ENCODE measurements around the gene ADAT3.

ADAT3 gene

DNA sequence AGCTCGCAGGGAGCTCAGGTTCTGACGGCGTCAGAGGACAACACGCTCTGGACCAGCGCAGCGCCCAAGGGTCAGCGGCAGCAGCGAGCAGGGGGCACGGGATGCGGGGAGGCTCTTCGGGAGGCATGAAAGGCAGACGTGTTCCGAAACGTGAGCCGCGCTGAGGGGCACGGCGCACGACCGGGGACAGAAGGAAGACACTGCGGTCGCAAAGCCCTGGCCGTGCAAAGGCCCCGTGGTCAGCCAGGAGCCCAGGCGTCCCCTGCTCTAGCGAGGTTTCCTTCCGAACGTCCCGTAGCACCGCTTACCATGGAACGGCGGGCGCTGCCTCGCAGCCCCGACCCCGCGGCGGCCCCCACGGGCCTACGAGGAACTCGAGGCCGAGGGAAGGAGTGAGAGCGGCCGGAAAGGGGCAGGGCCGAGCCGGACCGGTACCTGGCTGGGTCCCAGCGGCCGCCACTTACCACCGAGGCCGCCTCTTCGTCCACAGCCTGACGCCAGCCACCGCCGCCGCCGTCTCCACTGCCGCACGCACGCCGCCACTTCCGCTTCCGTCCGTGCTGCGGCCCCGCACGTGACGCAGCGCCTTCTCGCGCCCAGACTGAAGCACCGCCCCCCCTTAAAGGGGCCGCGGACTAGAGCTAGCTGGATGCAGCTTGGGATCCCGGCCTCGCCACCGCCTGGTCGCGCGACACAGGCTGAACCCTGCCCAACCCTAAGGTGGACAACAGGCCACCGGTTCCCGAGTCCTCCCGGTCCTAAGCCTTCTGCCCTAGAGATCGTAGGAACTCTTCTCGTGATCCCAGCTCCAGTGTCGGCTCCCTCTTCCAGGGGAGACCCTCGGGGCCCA, 29.3 kb upstream of the ADAT3 start (continued):
- TF ChIP-seq, protein P1, sequence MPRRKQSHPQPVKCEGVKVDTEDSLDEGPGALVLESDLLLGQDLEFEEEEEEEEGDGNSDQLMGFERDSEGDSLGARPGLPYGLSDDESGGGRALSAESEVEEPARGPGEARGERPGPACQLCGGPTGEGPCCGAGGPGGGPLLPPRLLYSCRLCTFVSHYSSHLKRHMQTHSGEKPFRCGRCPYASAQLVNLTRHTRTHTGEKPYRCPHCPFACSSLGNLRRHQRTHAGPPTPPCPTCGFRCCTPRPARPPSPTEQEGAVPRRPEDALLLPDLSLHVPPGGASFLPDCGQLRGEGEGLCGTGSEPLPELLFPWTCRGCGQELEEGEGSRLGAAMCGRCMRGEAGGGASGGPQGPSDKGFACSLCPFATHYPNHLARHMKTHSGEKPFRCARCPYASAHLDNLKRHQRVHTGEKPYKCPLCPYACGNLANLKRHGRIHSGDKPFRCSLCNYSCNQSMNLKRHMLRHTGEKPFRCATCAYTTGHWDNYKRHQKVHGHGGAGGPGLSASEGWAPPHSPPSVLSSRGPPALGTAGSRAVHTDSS (tag by site-specific recombination; IDR thresholded peaks at IDR 0.05), result no peak
- TF ChIP-seq ZNF792 (tag by site-specific recombination; IDR thresholded peaks at IDR 0.05) (0 out of 2 replicates have a peak, but pooled peaks have one; percentile 38), ZNF510 (tag by site-specific recombination; IDR thresholded peaks at IDR 0.05; ENCODE audit: insufficient replicate concordance) (no peak), ZFP3 (tag by site-specific recombination; IDR thresholded peaks at IDR 0.05; ENCODE audit: low read depth) (no peak), PRDM1 (tag by site-specific recombination; IDR thresholded peaks at IDR 0.05) (no peak), YY2 (tag by site-specific recombination; IDR thresholded peaks at IDR 0.05) (no peak; the same call in 1 of the 2 replicates), ZNF843 (tag by site-specific recombination; IDR thresholded peaks at IDR 0.05) (peak; percentile 64), ZNF423 (tag by site-specific recombination; IDR thresholded peaks at IDR 0.05) (no peak), ZBTB20 (tag by site-specific recombination; IDR thresholded peaks at IDR 0.05) (peak; percentile 53; the same call in 1 of the 2 replicates), ZNF24 (tag by site-specific recombination; IDR thresholded peaks at IDR 0.05) (peak; percentile 75), GLI4 (tag by site-specific recombination; IDR thresholded peaks at IDR 0.05) (peak; percentile 60; the same call in 1 of the 2 replicates), ZNF184 (tag by site-specific recombination; IDR thresholded peaks at IDR 0.05) (no peak), ZNF2 (tag by site-specific recombination; IDR thresholded peaks at IDR 0.05) (0 out of 2 replicates have a peak, but pooled peaks have one; percentile 30), SCRT2 (tag by site-specific recombination; IDR thresholded peaks at IDR 0.05) (no peak), ZNF335 (tag by site-specific recombination; conservative IDR thresholded peaks at IDR 0.05) (peak; percentile 86)
- TF ChIP-seq, protein P2, sequence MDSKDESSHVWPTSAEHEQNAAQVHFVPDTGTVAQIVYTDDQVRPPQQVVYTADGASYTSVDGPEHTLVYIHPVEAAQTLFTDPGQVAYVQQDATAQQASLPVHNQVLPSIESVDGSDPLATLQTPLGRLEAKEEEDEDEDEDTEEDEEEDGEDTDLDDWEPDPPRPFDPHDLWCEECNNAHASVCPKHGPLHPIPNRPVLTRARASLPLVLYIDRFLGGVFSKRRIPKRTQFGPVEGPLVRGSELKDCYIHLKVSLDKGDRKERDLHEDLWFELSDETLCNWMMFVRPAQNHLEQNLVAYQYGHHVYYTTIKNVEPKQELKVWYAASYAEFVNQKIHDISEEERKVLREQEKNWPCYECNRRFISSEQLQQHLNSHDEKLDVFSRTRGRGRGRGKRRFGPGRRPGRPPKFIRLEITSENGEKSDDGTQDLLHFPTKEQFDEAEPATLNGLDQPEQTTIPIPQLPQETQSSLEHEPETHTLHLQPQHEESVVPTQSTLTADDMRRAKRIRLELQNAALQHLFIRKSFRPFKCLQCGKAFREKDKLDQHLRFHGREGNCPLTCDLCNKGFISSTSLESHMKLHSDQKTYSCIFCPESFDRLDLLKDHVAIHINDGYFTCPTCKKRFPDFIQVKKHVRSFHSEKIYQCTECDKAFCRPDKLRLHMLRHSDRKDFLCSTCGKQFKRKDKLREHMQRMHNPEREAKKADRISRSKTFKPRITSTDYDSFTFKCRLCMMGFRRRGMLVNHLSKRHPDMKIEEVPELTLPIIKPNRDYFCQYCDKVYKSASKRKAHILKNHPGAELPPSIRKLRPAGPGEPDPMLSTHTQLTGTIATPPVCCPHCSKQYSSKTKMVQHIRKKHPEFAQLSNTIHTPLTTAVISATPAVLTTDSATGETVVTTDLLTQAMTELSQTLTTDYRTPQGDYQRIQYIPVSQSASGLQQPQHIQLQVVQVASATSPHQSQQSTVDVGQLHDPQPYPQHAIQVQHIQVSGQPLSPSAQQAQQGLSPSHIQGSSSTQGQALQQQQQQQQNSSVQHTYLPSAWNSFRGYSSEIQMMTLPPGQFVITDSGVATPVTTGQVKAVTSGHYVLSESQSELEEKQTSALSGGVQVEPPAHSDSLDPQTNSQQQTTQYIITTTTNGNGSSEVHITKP (tag by site-specific recombination; IDR thresholded peaks at IDR 0.05), result 0 out of 2 replicates have a peak, but pooled peaks have one; percentile 42
- TF ChIP-seq, protein P3, sequence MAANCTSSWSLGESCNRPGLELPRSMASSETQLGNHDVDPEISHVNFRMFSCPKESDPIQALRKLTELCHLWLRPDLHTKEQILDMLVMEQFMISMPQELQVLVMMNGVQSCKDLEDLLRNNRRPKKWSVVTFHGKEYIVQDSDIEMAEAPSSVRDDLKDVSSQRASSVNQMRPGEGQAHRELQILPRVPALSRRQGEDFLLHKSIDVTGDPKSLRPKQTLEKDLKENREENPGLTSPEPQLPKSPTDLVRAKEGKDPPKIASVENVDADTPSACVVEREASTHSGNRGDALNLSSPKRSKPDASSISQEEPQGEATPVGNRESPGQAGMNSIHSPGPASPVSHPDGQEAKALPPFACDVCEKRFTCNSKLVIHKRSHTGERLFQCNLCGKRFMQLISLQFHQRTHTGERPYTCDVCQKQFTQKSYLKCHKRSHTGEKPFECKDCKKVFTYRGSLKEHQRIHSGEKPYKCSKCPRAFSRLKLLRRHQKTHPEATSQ (tag by site-specific recombination; IDR thresholded peaks at IDR 0.05), result peak; percentile 63
- TF ChIP-seq, protein P4, sequence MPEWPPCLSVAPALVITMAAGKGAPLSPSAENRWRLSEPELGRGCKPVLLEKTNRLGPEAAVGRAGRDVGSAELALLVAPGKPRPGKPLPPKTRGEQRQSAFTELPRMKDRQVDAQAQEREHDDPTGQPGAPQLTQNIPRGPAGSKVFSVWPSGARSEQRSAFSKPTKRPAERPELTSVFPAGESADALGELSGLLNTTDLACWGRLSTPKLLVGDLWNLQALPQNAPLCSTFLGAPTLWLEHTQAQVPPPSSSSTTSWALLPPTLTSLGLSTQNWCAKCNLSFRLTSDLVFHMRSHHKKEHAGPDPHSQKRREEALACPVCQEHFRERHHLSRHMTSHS (tag by site-specific recombination; IDR thresholded peaks at IDR 0.05), result 0 out of 2 replicates have a peak, but pooled peaks have one; percentile 9
- TF ChIP-seq, protein P5, sequence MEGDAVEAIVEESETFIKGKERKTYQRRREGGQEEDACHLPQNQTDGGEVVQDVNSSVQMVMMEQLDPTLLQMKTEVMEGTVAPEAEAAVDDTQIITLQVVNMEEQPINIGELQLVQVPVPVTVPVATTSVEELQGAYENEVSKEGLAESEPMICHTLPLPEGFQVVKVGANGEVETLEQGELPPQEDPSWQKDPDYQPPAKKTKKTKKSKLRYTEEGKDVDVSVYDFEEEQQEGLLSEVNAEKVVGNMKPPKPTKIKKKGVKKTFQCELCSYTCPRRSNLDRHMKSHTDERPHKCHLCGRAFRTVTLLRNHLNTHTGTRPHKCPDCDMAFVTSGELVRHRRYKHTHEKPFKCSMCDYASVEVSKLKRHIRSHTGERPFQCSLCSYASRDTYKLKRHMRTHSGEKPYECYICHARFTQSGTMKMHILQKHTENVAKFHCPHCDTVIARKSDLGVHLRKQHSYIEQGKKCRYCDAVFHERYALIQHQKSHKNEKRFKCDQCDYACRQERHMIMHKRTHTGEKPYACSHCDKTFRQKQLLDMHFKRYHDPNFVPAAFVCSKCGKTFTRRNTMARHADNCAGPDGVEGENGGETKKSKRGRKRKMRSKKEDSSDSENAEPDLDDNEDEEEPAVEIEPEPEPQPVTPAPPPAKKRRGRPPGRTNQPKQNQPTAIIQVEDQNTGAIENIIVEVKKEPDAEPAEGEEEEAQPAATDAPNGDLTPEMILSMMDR (tag by site-specific recombination; IDR thresholded peaks at IDR 0.05), result peak; percentile 88; the same call in 1 of the 2 replicates
- TF ChIP-seq, protein P6, sequence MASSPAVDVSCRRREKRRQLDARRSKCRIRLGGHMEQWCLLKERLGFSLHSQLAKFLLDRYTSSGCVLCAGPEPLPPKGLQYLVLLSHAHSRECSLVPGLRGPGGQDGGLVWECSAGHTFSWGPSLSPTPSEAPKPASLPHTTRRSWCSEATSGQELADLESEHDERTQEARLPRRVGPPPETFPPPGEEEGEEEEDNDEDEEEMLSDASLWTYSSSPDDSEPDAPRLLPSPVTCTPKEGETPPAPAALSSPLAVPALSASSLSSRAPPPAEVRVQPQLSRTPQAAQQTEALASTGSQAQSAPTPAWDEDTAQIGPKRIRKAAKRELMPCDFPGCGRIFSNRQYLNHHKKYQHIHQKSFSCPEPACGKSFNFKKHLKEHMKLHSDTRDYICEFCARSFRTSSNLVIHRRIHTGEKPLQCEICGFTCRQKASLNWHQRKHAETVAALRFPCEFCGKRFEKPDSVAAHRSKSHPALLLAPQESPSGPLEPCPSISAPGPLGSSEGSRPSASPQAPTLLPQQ (tag by site-specific recombination; IDR thresholded peaks at IDR 0.05), result peak; percentile 99
- TF ChIP-seq, protein P7, sequence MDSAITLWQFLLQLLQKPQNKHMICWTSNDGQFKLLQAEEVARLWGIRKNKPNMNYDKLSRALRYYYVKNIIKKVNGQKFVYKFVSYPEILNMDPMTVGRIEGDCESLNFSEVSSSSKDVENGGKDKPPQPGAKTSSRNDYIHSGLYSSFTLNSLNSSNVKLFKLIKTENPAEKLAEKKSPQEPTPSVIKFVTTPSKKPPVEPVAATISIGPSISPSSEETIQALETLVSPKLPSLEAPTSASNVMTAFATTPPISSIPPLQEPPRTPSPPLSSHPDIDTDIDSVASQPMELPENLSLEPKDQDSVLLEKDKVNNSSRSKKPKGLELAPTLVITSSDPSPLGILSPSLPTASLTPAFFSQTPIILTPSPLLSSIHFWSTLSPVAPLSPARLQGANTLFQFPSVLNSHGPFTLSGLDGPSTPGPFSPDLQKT (IDR thresholded peaks at IDR 0.05; ENCODE audit: borderline replicate concordance, low read depth, low read length), result peak; percentile 79; the same call in 1 of the 2 replicates
- TF ChIP-seq, protein P8, sequence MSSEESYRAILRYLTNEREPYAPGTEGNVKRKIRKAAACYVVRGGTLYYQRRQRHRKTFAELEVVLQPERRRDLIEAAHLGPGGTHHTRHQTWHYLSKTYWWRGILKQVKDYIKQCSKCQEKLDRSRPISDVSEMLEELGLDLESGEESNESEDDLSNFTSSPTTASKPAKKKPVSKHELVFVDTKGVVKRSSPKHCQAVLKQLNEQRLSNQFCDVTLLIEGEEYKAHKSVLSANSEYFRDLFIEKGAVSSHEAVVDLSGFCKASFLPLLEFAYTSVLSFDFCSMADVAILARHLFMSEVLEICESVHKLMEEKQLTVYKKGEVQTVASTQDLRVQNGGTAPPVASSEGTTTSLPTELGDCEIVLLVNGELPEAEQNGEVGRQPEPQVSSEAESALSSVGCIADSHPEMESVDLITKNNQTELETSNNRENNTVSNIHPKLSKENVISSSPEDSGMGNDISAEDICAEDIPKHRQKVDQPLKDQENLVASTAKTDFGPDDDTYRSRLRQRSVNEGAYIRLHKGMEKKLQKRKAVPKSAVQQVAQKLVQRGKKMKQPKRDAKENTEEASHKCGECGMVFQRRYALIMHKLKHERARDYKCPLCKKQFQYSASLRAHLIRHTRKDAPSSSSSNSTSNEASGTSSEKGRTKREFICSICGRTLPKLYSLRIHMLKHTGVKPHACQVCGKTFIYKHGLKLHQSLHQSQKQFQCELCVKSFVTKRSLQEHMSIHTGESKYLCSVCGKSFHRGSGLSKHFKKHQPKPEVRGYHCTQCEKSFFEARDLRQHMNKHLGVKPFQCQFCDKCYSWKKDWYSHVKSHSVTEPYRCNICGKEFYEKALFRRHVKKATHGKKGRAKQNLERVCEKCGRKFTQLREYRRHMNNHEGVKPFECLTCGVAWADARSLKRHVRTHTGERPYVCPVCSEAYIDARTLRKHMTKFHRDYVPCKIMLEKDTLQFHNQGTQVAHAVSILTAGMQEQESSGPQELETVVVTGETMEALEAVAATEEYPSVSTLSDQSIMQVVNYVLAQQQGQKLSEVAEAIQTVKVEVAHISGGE (tag by site-specific recombination; conservative IDR thresholded peaks at IDR 0.05; ENCODE audit: low read depth), result peak; percentile 93
